GM23248 (cell line): ENCODE measurements around the gene ABLIM1. TPM values are rescaled to one million over a fixed set of nuclear protein-coding genes. Genes with fewer than 3 reads are reported as not detected.

Source experiments
- DNase-seq: peaks from one replicate; pipeline ENCODE4 v3.0.0-alpha.2; 2015
- H2AFZ ChIP-seq: fragments of 200-600 bp; sonication (generic); 2 replicates; pipeline ENCODE4 v1.6.1; 2016; ENCODE audit warnings: antibody characterized with exemption
- H3F3A ChIP-seq: fragments of 200-600 bp; sonication (generic); 2 replicates; pipeline ENCODE4 v1.6.1; 2016; ENCODE audit warnings: mild to moderate bottlenecking, antibody characterized with exemption, mixed run types; ENCODE audit not compliant: insufficient read depth
- H3K27ac ChIP-seq: fragments of 200-600 bp; sonication (generic); 2 replicates; pipeline ENCODE4 v1.5.1; 2016; ENCODE audit warnings: mild to moderate bottlenecking
- H3K27me3 ChIP-seq: fragments of 200-600 bp; sonication (generic); replicated peaks from 2 replicates; pipeline ENCODE4 v1.6.1; 2016; ENCODE audit warnings: mild to moderate bottlenecking; ENCODE audit not compliant: insufficient read depth
- H3K36me3 ChIP-seq: fragments of 200-600 bp; sonication (generic); 2 replicates; pipeline ENCODE4 v1.6.1; 2016; ENCODE audit warnings: low read depth, mild to moderate bottlenecking
- H3K4me1 ChIP-seq: fragments of 200-600 bp; sonication (generic); 2 replicates; pipeline ENCODE4 v1.6.1; 2016; ENCODE audit warnings: mild to moderate bottlenecking; ENCODE audit not compliant: insufficient read depth
- H3K4me2 ChIP-seq: fragments of 200-600 bp; sonication (generic); one replicate; pipeline ENCODE4 v1.6.1; 2016; ENCODE audit warnings: mild to moderate bottlenecking; ENCODE audit not compliant: unreplicated experiment
- H3K4me3 ChIP-seq: fragments of 200-600 bp; sonication (generic); 2 replicates; pipeline ENCODE4 v1.5.1; 2016; ENCODE audit warnings: mild to moderate bottlenecking
- H3K79me2 ChIP-seq: fragments of 200-600 bp; sonication (generic); 2 replicates; pipeline ENCODE4 v1.6.1; 2016; ENCODE audit warnings: mild to moderate bottlenecking; ENCODE audit not compliant: insufficient read depth
- H3K9ac ChIP-seq: fragments of 200-600 bp; sonication (generic); 2 replicates; pipeline ENCODE4 v1.6.1; 2016; ENCODE audit warnings: mild to moderate bottlenecking
- H3K9me2 ChIP-seq: fragments of 200-600 bp; sonication (generic); 2 replicates; pipeline ENCODE4 v1.6.1; 2016; ENCODE audit warnings: mixed run types, mild to moderate bottlenecking, moderate library complexity; ENCODE audit not compliant: insufficient read depth
- H3K9me3 ChIP-seq: fragments of 200-600 bp; sonication (generic); one replicate; pipeline ENCODE4 v1.6.1; 2017; ENCODE audit warnings: low read depth
- H4K20me1 ChIP-seq: fragments of 200-600 bp; sonication (generic); 2 replicates; pipeline ENCODE4 v1.6.0; 2016; ENCODE audit not compliant: insufficient read depth
- EZH2 ChIP-seq: fragments of 200-600 bp; sonication (generic); IDR thresholded peaks from 2 replicates; pipeline ENCODE4 v1.6.1; 2018; ENCODE audit warnings: antibody characterized with exemption, mild to moderate bottlenecking; ENCODE audit not compliant: insufficient read depth, poor library complexity, severe bottlenecking
- EZH2phosphoT487 ChIP-seq: fragments of 200-600 bp; sonication (generic); IDR thresholded peaks from 2 replicates; pipeline ENCODE4 v1.6.1; 2018; ENCODE audit warnings: antibody characterized with exemption, moderate library complexity, mild to moderate bottlenecking, low read depth; ENCODE audit not compliant: insufficient read depth
- WGBS, 2 experiments: methylation state at CpG; one replicate each; pipeline ENCODE4 v1.1.6; 2015 to 2017; ENCODE audit warnings: low lambda C conversion rate in 2 of 2, low coverage in 1 of 2; ENCODE audit errors: missing lambda C conversion rate in 2 of 2; 5-methylcytosine and 5-hydroxymethylcytosine counted together
- in situ Hi-C: fragments of 300-500 bp; cut with MboI; formaldehyde crosslinking; loops from 2 replicates; pipeline ENCODE4 v1.15.0; 2020
- polyA plus RNA-seq: library from polyadenylated mRNA; unstranded; fragments of >200 nt; fragmentation: Nextera tagmentation; extraction: Ambion mirVana; gene quantifications from 2 replicates; pipeline ENCODE4 v1.2.1, GENCODE V29; 2016
- total RNA-seq: library from RNA; depleted of rRNA; stranded (reverse); fragments of >200 nt; shearing (Covaris generic); gene quantifications from 2 replicates; pipeline ENCODE4 v1.2.3, GENCODE V29; 2014

Gene ABLIM1
- total and polyA plus RNA-seq, 2 experiments from 2014 or later = 0.54 to 0.78 TPM

- Histone ChIP-seq H3K27me3 (peaks cover 3% of the 10 kb centered on the region), H2AFZ (no peak overlapping the region), H3K9me3 (no peaks in the 10 kb centered on the region), H4K20me1 (no peaks in the 10 kb centered on the region), H3K4me3 (no peak overlapping the region), H3K4me2 (no peak overlapping the region), H3K9ac (no peak overlapping the region), H3K4me1 (no peaks in the 10 kb centered on the region), H3F3A (0 out of 2 replicates have a peak, but pooled peaks cover 3% of the 10 kb centered on the region), H3K27ac (no peak overlapping the region), H3K36me3 (no peaks in the 10 kb centered on the region), H3K79me2 (no peaks in the 10 kb centered on the region), H3K9me2 (no peaks in the 10 kb centered on the region)
- DNase-seq = no peak
- 89% methylated on average over 2 of the region's 2 CpGs; no CpG with 5 or more reads in 1 of the 2 experiments for WGBS, 2 experiments
- in situ Hi-C loops = no loop called here
- TF ChIP-seq EZH2 (no peak), EZH2phosphoT487 (no peak)
Measured at GRCh38 chr10:114539623-114540022, 118.5 kb downstream of the ABLIM1 start.

- Histone ChIP-seq H3K79me2 (no peaks in the 10 kb centered on the region), H3K4me3 (no peak overlapping the region), H3K4me2 (no peak overlapping the region), H3K9ac (no peak overlapping the region), H3F3A (0 out of 2 replicates have a peak, but pooled peaks cover 3% of the 10 kb centered on the region), H4K20me1 (no peaks in the 10 kb centered on the region), H3K27ac (no peak overlapping the region), H3K27me3 (peaks cover 3% of the 10 kb centered on the region), H3K9me2 (no peaks in the 10 kb centered on the region), H2AFZ (no peak overlapping the region), H3K9me3 (no peaks in the 10 kb centered on the region), H3K4me1 (no peaks in the 10 kb centered on the region), H3K36me3 (no peaks in the 10 kb centered on the region)
- in situ Hi-C loops = no loop called here
- WGBS, 2 experiments = 55 to 64% methylated on average over 13 of the region's 13 CpGs
- no peak for TF ChIP-seq EZH2phosphoT487
- TF ChIP-seq EZH2 = no peak
- no peak for DNase-seq
Measured at GRCh38 chr10:114538181-114538906, 119.7 kb downstream of the ABLIM1 start.

GRCh38 chr10:114537736-114538135 is 120.3 kb downstream of the ABLIM1 start:
- no peak overlapping the region for H3K4me3 ChIP-seq
- H3K9ac ChIP-seq = no peak overlapping the region
- 21 to 25% methylated on average over 1 of the region's 1 CpG for WGBS, 2 experiments
- peaks cover 6% of the 10 kb centered on the region for H3K27me3 ChIP-seq
- no peaks in the 10 kb centered on the region for H4K20me1 ChIP-seq
- H3K79me2 ChIP-seq = no peaks in the 10 kb centered on the region
- no peaks in the 10 kb centered on the region for H3K36me3 ChIP-seq
- in situ Hi-C loops = no loop called here
- 0 out of 2 replicates have a peak, but pooled peaks cover 3% of the 10 kb centered on the region for H3F3A ChIP-seq
- H3K4me1 ChIP-seq = no peaks in the 10 kb centered on the region
- no peak for TF ChIP-seq EZH2phosphoT487
- TF ChIP-seq EZH2 = no peak
- H3K4me2 ChIP-seq = no peak overlapping the region
- no peaks in the 10 kb centered on the region for H3K9me2 ChIP-seq
- no peak overlapping the region for H2AFZ ChIP-seq
- DNase-seq = no peak
- no peak overlapping the region for H3K27ac ChIP-seq
- no peaks in the 10 kb centered on the region for H3K9me3 ChIP-seq

- WGBS, 2 experiments = 82 to 86% methylated on average over 6 of the region's 6 CpGs
- Histone ChIP-seq H3K4me2 (no peak overlapping the region), H3K9me2 (no peaks in the 10 kb centered on the region), H3K79me2 (no peaks in the 10 kb centered on the region), H3K4me3 (no peak overlapping the region), H3K4me1 (no peaks in the 10 kb centered on the region), H3K27ac (no peak overlapping the region), H3K9ac (no peak overlapping the region), H3K9me3 (no peaks in the 10 kb centered on the region), H2AFZ (no peak overlapping the region), H3F3A (no peaks in the 10 kb centered on the region), H4K20me1 (no peaks in the 10 kb centered on the region), H3K36me3 (no peaks in the 10 kb centered on the region), H3K27me3 (peaks cover 6% of the 10 kb centered on the region)
- DNase-seq = no peak
- TF ChIP-seq EZH2 (no peak), EZH2phosphoT487 (no peak)
- in situ Hi-C loops = no loop called here
Measured at GRCh38 chr10:114534571-114534981, 123.5 kb downstream of the ABLIM1 start.
